ENCODE data around the gene SLC52A1.
"Not testable (repeated sequence)": the region's sequence is repeated elsewhere in the genome, so short reads cannot be mapped to it uniquely, and the experiment has no call there.

The SLC52A1 gene

DNA sequence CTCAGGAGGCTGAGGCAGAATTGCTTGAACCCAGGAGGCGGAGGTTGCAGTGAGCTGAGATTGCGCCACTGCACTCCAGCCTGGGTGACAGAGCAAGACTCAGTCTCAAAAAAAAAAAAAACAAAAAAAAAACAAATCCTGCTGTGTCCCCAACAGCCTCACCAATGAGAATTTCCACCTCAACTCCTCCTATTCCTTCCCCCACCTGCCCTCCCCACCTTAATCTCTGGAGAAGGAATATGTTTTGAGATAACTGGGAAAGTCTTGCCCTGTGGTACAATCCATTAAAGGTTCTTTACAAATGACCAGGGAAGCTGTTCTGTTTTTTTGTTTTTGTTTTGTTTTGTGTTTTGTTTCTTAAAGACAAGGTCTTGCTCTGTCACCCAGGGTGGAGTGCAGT is 5.1 kb downstream of the SLC52A1 start:
- not testable (repeated sequence) for DNase-seq

DNA sequence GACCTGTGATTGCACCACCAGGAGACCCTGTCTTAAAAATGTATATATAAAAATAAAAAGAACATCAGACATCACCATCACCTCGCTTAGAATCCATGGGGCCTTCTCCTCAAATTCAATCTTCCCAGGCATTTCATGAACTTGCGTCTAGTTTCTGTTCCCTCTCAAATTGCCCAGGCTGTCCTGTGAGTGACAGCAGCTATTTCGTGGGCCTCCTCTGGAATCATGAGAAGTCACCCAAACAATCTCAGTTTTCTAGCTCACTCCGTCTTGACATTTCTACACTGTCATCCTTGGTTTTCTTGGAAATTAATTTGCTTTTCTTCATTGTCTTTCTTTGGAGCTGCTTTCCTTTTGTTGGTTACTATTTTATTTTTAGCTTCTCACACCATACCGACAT is 7.3 kb downstream of the SLC52A1 start:
- DNase-seq: no peak

- DNase-seq: no peak
Measured at GRCh38 chr17:5027299-5027698, 7.9 kb downstream of the SLC52A1 start.

GRCh38 chr17:5024604-5025003 is 10.6 kb downstream of the SLC52A1 start:
- DNase-seq: no peak

GRCh38 chr17:5023588-5024147 is 11.6 kb downstream of the SLC52A1 start:
- DNase-seq: no peak

GRCh38 chr17:5022171-5022711 is 13.0 kb downstream of the SLC52A1 start:
- no peak for DNase-seq

DNA sequence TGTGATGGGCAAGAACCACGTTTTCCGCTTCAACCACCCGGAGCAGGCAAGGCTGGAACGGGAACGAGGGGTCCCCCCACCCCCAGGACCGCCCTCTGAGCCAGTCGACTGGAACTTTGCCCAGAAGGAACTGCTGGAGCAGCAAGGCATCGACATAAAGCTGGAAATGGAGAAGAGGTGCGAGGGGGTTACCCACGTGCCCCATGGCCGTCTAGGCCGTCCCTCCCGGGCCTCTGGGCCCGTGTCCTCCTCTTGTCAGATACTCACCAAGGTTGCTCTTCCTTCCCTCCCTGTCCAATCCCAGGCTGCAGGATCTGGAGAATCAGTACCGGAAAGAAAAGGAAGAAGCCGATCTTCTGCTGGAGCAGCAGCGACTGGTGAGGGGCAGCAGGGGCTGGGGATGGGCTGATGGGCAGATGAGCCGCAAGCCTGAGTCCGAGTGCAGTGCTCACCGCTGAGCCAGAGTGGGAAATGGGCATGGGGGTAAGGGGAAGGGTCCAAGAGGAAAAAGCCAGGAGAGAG is 14.7 kb downstream of the SLC52A1 start:
- no peak for DNase-seq

- no peak for DNase-seq
Measured at GRCh38 chr17:5019475-5019956, 15.7 kb downstream of the SLC52A1 start.

- DNase-seq: no peak
Measured at GRCh38 chr17:5014357-5014756, 20.9 kb downstream of the SLC52A1 start.

- DNase-seq: no peak
Measured at GRCh38 chr17:5011928-5012327, 23.3 kb downstream of the SLC52A1 start.

- no peak for DNase-seq
Measured at GRCh38 chr17:5003214-5003867, 31.9 kb downstream of the SLC52A1 start.

DNA sequence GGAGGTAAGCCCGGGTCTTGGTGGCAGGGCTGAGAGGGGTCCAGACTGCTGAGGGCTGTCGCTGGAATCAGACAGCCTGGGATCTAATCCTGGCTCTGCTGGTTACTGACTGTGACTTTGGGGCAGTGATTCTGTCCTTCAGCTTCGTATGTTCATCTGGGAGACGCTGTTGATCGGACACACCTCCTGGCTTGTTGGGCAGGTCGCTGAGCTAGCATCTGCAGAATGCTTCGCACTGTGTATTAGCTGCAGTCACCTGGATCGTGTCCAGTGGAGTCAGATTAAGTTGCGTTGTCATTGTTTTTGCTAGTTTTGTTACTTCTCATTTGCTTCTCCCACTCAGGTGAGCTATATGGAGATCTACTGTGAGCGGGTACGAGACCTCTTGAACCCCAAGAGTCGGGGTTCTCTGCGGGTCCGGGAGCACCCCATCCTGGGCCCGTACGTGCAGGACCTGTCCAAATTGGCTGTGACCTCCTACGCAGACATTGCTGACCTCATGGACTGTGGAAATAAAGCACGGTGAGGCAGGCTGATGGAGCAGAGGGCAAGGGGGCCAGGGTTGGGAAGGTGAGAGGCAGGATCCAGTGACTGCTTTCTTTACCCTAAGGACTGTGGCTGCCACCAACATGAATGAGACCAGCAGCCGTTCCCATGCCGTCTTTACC is 33.0 kb downstream of the SLC52A1 start:
- no peak for DNase-seq

- DNase-seq: no peak
Measured at GRCh38 chr17:5000237-5000639, 35.0 kb downstream of the SLC52A1 start.

DNA sequence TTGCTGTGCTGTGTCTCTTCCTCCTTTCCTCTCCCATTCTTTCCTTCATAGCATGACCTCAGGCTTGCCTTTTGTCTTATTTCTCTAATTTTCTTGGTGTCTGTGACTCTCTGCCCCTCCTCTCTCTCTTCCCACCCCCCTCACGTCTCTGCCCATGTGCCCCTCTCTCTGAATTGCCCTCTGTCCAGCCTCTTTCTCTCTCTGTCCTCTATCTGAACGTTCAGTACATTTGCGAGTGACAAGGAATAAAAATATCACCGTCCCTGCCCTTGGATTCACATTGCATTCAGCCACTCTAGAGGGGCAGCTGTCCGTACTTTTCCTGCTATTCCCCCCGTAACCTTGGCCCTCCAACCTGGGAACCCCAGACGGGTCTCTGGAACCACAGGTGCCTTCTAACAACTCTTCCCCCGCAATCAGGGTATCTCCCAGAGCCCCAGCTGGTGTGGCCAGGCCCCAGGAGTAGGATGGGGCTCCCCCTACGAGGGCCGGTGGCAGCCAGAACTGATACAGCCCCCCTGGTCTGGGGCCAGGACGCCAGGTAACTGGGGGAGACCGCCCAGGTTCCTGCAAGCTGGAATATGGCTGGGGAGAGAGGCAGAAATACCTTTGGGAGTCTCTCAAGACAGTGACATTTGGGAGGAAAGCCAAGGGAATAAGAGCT is 35.7 kb downstream of the SLC52A1 start:
- DNase-seq: no peak

GRCh38 chr17:4998732-4999429 is 36.3 kb downstream of the SLC52A1 start:
- DNase-seq: no peak

GRCh38 chr17:4998027-4998731 is 37.0 kb downstream of the SLC52A1 start:
- DNase-seq: no peak

GRCh38 chr17:4997302-4998026 is 37.8 kb downstream of the SLC52A1 start, which contains the start of the genes INCA1 and KIF1C:
Gene INCA1, minus strand, starts transcription at chr17:4997522. Its CDS starts 3,085 bp downstream, at chr17:4994437.
Gene KIF1C, plus strand, starts transcription at chr17:4997950. Its CDS starts 2,297 bp downstream, at chr17:5000247.
- DNase-seq: no peak

GRCh38 chr17:4994081-4994595 is 41.1 kb downstream of the SLC52A1 start:
- DNase-seq: no peak

DNA sequence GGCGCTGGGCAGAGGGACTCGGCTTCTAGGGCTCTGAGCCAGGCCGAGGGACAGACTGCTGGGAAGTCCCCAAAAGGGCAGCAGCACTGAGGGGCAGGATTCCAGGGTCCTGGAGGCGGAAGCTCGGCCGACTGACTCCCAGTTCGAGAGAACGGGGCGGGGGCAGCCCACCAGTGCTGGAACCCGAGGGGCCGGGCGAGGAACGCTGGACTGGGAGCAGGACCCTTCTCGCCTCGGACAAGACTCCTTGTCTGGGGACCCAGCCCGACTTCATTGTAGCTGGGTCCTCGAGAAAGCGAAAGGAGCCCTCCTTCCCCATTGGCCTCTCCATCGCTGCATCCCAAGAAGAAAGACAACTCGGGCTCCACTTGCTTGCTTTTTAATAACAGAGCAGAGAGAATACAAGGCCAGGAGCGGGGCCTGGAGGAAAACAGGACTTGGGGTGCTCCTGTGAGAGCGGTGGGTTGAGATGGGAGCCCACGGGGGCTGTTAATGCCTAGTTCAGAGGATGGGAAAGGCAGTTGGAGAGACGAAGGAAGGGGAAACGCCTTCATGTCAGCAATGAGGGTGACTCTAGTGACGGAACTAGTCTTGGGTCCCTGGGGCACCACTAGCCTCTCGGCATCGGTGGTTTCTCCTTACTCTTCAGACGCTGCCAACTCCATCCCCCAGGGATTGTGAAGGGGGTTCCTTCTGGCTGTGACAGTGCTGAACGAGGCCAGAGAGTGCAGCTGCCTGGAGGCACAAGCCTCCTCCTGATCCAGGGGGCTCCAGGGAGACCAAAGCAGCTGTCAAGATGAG is 47.3 kb downstream of the SLC52A1 start:
- no peak for DNase-seq
